ENCODE measurements around the gene SLC35E2B. TPM values are rescaled to one million over a fixed set of nuclear protein-coding genes. Genes with fewer than 3 reads are reported as not detected.
"Not testable (repeated sequence)": the region's sequence is repeated elsewhere in the genome, so short reads cannot be mapped to it uniquely, and the experiment has no call there.

The SLC35E2B gene
- total and polyA plus RNA-seq, 2 of the 13 experiments (the other 11 are each of a cell fraction or from before 2014, with no cell fraction given), result 14.1 to 19.7 TPM

DNA sequence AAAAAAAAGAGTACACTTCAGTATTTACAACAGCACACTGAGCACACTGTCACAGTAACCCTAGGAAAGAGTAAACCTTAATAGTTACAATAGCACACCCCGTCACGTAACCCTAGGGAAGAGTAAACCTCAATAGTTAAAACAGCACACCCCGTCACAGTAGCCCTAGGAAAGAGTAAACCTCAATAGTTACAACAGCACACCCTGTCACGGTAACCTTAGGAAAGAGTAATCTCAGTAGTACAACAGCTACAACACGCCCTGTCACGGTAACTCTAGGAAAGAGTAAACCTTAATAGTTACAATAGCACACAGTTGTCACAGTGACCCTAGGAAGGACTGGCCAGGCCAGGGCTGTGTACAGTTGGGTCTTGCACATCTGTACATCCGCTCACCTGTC lies 28.6 kb upstream of the SLC35E2B start (continued):
- no peak for TF ChIP-seq ZNF180 (CRISPR knock-in tag; IDR thresholded peaks at IDR 0.05; ENCODE audit: borderline replicate concordance, low read depth)
- TF ChIP-seq TGIF2 (CRISPR knock-in tag; IDR thresholded peaks at IDR 0.05), result no peak
- TF ChIP-seq ZNF329 (CRISPR knock-in tag; IDR thresholded peaks at IDR 0.05; ENCODE audit: low read depth), result no peak
- TF ChIP-seq ZNF776 (CRISPR knock-in tag; IDR thresholded peaks at IDR 0.05), result no peak
- TF ChIP-seq KMT2B (CRISPR knock-in tag; IDR thresholded peaks at IDR 0.05), result no peak
- TF ChIP-seq SSRP1 (CRISPR knock-in tag; IDR thresholded peaks at IDR 0.05), result no peak

- H2AFZ ChIP-seq (ENCODE audit: low read length); H4K20me1 ChIP-seq (ENCODE audit: insufficient read depth, low read length); POLR2A ChIA-PET; in situ Hi-C loops (cut with HindIII; ENCODE audit: extremely low pct_ligation_motif_present, low pct_unique_long_range_greater_than_20kb); H3K4me2 ChIP-seq (ENCODE audit: low read depth, low read length); H3K4me3 ChIP-seq (replicated peaks in 1 of 3; ENCODE audit: insufficient read depth in 1 of 3, low read depth in 2 of 3, low read length in 3 of 3); H3K27ac ChIP-seq (ENCODE audit: extremely low read length, insufficient read depth, low read length); BruUV-seq (replicated peaks); FAIRE-seq; H3K9ac ChIP-seq (ENCODE audit: insufficient read depth, low read depth, low read length); H3K4me1 ChIP-seq (ENCODE audit: insufficient read depth, low read length); intact Hi-C loops (cut with micrococcal nuclease; ENCODE audit: unreplicated experiment); ATAC-seq; H3K79me2 ChIP-seq (ENCODE audit: insufficient read depth, low read length); CTCF ChIA-PET (ENCODE audit: low intra/inter-chr PET ratio, low total read pairs); H3K27me3 ChIP-seq (ENCODE audit: control insufficient read depth in 1 of 2, insufficient read depth in 2 of 2, low read length in 2 of 2); DNase-seq (ENCODE audit: low spot score); H3K9me3 ChIP-seq (ENCODE audit: low read length): not testable (repeated sequence)
- peaks cover 3 to 13% of the 10 kb centered on the region in 2 experiments; a peak in 2 of 5 replicates for H3K36me3 ChIP-seq (replicated peaks in 1 of 2; ENCODE audit: control insufficient read depth in 1 of 2, insufficient read depth in 2 of 2, low read length in 2 of 2)
- WGBS (ENCODE audit: low lambda C conversion rate), result 89% methylated on average over 11 of the region's 18 CpGs
These were observed 22.7 kb upstream of the SLC35E2B start for GRCh38 chr1:1715109-1715883.

DNA sequence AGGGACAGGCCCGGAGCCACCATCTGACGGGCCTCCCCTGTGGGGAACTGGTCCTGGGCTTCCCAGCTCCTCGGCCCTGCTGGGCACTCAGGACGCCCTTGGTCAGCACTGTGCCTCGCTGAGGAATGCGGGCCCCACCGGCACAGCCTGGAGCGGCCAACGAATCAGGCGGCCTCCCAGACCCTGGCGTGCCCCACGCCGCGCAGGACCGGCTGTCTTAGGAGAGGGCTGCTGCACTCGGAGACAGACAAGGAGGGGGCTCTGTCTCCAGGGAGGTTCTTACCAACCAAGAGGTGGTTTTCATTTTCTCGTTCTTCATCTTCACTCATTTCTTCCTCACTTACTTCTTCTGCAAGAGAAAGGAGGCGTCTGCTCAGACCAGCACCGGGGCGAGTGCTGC lies 15.3 kb upstream of the SLC35E2B start:
- not testable (repeated sequence) for H3K4me3 ChIP-seq (replicated peaks in 1 of 3; ENCODE audit: insufficient read depth in 1 of 3, low read depth in 2 of 3, low read length in 3 of 3)

GRCh38 chr1:1707241-1707640 lies 14.6 kb upstream of the SLC35E2B start:
- H3K9ac ChIP-seq (ENCODE audit: insufficient read depth, low read depth, low read length); H3K27me3 ChIP-seq (ENCODE audit: control insufficient read depth in 1 of 2, insufficient read depth in 2 of 2, low read length in 2 of 2); H3K4me1 ChIP-seq (ENCODE audit: insufficient read depth, low read length); H2AFZ ChIP-seq (ENCODE audit: low read length); H3K9me3 ChIP-seq (ENCODE audit: low read length); CTCF ChIA-PET (ENCODE audit: low intra/inter-chr PET ratio, low total read pairs); H3K4me3 ChIP-seq (replicated peaks in 1 of 3; ENCODE audit: insufficient read depth in 1 of 3, low read depth in 2 of 3, low read length in 3 of 3); H3K36me3 ChIP-seq (replicated peaks in 1 of 2; ENCODE audit: control insufficient read depth in 1 of 2, insufficient read depth in 2 of 2, low read length in 2 of 2); H4K20me1 ChIP-seq (ENCODE audit: insufficient read depth, low read length); H3K27ac ChIP-seq (ENCODE audit: extremely low read length, insufficient read depth, low read length); POLR2A ChIA-PET; BruUV-seq (replicated peaks); H3K79me2 ChIP-seq (ENCODE audit: insufficient read depth, low read length); intact Hi-C loops (cut with micrococcal nuclease; ENCODE audit: unreplicated experiment); FAIRE-seq; H3K4me2 ChIP-seq (ENCODE audit: low read depth, low read length); in situ Hi-C loops (cut with HindIII; ENCODE audit: extremely low pct_ligation_motif_present, low pct_unique_long_range_greater_than_20kb); ATAC-seq; DNase-seq (ENCODE audit: low spot score): not testable (repeated sequence)
- WGBS (ENCODE audit: low lambda C conversion rate), result 96% methylated on average over 9 of the region's 23 CpGs

More for the DNA sequence above, 15.3 kb upstream of the SLC35E2B start:
- H3K9ac ChIP-seq (ENCODE audit: insufficient read depth, low read depth, low read length); DNase-seq (ENCODE audit: low spot score); H3K36me3 ChIP-seq (replicated peaks in 1 of 2; ENCODE audit: control insufficient read depth in 1 of 2, insufficient read depth in 2 of 2, low read length in 2 of 2); POLR2A ChIA-PET; ATAC-seq; in situ Hi-C loops (cut with HindIII; ENCODE audit: extremely low pct_ligation_motif_present, low pct_unique_long_range_greater_than_20kb); H4K20me1 ChIP-seq (ENCODE audit: insufficient read depth, low read length); CTCF ChIA-PET (ENCODE audit: low intra/inter-chr PET ratio, low total read pairs); H2AFZ ChIP-seq (ENCODE audit: low read length); H3K27me3 ChIP-seq (ENCODE audit: control insufficient read depth in 1 of 2, insufficient read depth in 2 of 2, low read length in 2 of 2); H3K9me3 ChIP-seq (ENCODE audit: low read length); H3K27ac ChIP-seq (ENCODE audit: extremely low read length, insufficient read depth, low read length); BruUV-seq (replicated peaks); intact Hi-C loops (cut with micrococcal nuclease; ENCODE audit: unreplicated experiment); H3K4me2 ChIP-seq (ENCODE audit: low read depth, low read length); H3K79me2 ChIP-seq (ENCODE audit: insufficient read depth, low read length); FAIRE-seq; H3K4me1 ChIP-seq (ENCODE audit: insufficient read depth, low read length): not testable (repeated sequence)
- no CpG with 5 or more reads among the region's 20 CpGs for WGBS (ENCODE audit: low lambda C conversion rate)

All from HepG2 (cell line).